ENCODE results near the gene HSD17B7. TPM values are rescaled to one million over a fixed set of nuclear protein-coding genes. Genes with fewer than 3 reads are reported as not detected.
A peak's percentile ranks its signal among the peaks of the same experiment; 100 is the strongest.
"Not testable (repeated sequence)": the region's sequence is repeated elsewhere in the genome, so short reads cannot be mapped to it uniquely, and the experiment has no call there.

Gene HSD17B7, protein sequence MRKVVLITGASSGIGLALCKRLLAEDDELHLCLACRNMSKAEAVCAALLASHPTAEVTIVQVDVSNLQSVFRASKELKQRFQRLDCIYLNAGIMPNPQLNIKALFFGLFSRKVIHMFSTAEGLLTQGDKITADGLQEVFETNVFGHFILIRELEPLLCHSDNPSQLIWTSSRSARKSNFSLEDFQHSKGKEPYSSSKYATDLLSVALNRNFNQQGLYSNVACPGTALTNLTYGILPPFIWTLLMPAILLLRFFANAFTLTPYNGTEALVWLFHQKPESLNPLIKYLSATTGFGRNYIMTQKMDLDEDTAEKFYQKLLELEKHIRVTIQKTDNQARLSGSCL
- total RNA-seq: 10 to 100 TPM; 22.5 to 23.8 TPM

DNA sequence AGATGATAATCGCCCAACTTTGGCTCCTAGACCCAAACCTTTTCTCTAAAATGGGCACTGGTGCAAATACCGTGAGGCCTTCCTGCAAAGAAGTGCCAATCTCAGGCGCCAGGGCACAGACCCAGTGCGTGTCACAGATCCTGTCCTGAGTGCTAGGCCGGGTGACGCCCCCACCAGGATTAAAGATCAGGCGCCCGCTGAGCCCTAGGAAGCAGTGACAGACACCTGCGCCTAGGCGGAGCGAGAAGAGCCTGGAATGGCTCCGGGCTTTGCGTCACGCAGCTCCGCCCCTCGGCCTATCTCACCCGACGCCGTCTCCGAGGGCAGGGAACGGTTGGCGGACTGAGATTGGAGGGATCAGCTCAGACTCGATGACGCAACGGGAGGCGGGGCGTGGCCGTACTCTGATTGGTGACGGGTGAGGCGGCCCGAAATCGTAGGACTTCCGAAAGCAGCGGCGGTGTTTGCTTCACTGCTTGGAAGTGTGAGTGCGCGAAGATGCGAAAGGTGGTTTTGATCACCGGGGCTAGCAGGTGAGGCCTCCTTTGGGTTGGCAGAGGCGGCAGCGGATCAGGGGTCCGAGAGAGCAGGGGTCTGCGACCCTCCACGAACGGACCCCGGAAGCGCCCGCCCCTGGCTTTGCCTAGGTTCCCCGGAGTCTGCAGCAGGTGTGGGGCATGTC, at the start of gene HSD17B7:
Gene HSD17B7 (plus strand): TSS at position 400 of the 682 bp plus-strand sequence. CDS start 99 bp downstream, at position 499.
- Mint-ChIP-seq H3K36me3 (ENCODE audit: low read depth) (peaks cover 11% of the 10 kb centered on the region), H3K4me3 (peak within 1 kb of the TSS; percentile 87), H3K27ac (peak within 1 kb of the TSS; percentile 98), H3K4me1 (peaks cover 12% of the 10 kb centered on the region)
- H3K9me3 Mint-ChIP-seq, POLR2A ChIA-PET, CTCF ChIA-PET, H3K27me3 Mint-ChIP-seq: not testable (repeated sequence)
- DNase-seq: peak; percentile 82

DNA sequence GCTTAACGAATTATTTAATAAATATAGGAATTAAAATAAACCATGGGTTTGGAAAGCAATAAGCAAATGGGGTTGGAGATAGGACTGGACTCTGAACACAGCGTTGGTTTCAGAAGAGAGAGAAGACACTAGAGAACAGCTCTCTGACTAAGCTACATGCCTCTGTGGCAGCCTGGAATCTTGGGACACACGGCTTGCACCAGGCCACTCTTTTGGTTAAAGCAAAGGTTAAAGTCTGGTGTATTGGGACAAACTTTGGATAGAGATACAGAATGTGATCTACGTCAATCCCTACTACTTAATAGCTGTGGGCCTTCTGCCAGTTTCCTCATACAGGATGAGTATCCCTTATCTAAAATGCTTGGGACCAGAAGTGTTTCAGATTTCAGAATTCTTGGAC, 49.7 kb upstream of the HSD17B7 start:
- Mint-ChIP-seq H3K36me3 (ENCODE audit: low read depth) (no peaks in the 10 kb centered on the region), H3K4me1 (no peaks in the 10 kb centered on the region), H3K4me3 (no peak overlapping the region), H3K27me3 (no peaks in the 10 kb centered on the region), H3K9me3 (no peaks in the 10 kb centered on the region), H3K27ac (no peak overlapping the region)
- DNase-seq: no peak
- ChIA-PET CTCF (no interaction called here), POLR2A (no interaction called here)

DNA sequence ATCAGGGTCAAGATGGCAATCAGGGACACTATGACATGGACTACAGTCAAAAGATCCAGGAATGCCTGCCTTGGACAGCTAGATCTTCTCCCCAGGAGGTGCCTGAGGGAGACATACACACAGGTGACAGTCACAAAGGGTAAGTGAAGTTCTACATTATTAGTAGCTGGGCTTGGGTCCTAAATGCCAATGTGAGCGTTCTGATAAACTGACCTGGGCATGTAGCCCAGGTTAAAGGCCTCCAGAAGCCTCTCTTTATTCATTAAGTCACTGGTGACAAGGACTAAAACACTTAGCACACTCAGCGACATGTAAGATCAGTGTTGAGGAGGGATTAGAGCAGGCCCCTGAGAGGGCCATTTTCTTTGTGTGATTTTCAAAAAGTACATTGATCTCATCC, 48.9 kb upstream of the HSD17B7 start:
- H3K4me1 Mint-ChIP-seq: no peaks in the 10 kb centered on the region
- no peaks in the 10 kb centered on the region for H3K9me3 Mint-ChIP-seq
- POLR2A ChIA-PET: no interaction called here
- no peak for DNase-seq
- no peak overlapping the region for H3K4me3 Mint-ChIP-seq
- CTCF ChIA-PET: no interaction called here
- H3K27me3 Mint-ChIP-seq: no peaks in the 10 kb centered on the region
- H3K27ac Mint-ChIP-seq: no peak overlapping the region
- no peaks in the 10 kb centered on the region for H3K36me3 Mint-ChIP-seq (ENCODE audit: low read depth)

DNA sequence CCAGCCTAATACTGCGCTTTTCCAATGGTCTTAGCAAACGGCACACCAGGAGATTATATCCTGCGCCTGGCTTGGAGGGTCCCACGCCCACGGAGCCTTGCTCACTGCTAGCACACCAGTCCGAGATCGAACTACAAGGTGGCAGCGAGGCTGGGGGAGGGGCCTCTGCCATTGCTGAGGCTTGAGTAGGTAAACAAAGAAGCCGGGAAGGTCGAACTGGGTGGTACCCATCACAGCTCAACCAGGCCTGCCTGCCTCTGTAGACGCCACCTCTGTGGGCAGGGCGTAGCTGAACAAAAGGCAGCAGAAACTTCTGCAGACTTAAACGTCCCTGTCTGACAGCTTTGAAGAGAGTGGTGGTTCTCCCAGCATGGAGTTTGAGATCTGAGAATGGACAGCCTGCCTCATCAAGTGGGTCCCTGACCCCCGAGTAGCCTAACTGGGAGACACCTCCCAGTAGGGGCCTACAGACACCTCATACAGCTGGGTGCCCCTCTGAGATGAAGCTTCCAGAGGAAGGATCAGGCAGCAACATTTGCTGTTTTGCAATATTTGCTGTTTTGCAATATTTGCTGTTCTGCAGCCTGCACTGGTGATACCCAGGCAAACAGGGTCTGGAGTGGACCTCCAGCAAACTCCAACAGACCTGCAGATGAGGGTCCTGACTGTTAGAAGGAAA, 44.1 kb upstream of the HSD17B7 start:
- H3K27me3 Mint-ChIP-seq: peaks cover 12% of the 10 kb centered on the region
- CTCF ChIA-PET; H3K4me3 Mint-ChIP-seq; H3K4me1 Mint-ChIP-seq; H3K9me3 Mint-ChIP-seq; H3K36me3 Mint-ChIP-seq (ENCODE audit: low read depth); POLR2A ChIA-PET; DNase-seq; H3K27ac Mint-ChIP-seq: not testable (repeated sequence)

DNA sequence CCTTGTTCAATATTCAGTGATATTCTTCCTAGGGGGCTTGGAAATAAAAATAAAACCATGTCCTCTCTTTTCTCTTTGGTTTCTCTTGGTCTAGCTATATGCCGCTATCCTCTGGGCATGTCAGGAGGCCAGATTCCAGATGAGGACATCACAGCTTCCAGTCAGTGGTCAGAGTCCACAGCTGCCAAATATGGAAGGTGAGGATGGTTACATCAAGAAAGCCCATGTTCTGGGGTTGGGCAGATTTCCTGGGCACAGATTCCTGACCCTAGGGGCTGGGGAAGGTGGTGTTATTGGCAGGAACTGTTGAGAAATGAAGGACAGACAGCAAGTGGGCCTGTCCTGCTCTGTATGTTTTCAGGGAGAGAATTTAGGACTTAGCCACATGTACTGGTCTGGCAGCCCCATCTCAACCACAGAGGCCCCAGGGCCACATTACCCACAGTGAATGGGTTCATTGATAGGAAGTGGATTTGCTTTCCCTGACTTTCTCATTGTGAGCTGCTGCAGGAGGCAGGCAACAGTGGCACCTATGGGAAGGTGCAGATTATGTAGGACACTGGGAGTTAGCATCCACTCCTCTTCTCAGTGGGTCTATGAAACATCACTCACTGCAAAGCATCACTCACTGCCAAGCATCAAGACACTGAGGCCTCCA, 37.4 kb upstream of the HSD17B7 start:
- ChIA-PET POLR2A (no interaction called here), CTCF (no interaction called here)
- Mint-ChIP-seq H3K9me3 (peaks cover 2% of the 10 kb centered on the region), H3K4me3 (no peak overlapping the region), H3K27me3 (peaks cover 9% of the 10 kb centered on the region), H3K27ac (no peak overlapping the region), H3K4me1 (no peaks in the 10 kb centered on the region), H3K36me3 (ENCODE audit: low read depth) (no peaks in the 10 kb centered on the region)
- no peak for DNase-seq

DNA sequence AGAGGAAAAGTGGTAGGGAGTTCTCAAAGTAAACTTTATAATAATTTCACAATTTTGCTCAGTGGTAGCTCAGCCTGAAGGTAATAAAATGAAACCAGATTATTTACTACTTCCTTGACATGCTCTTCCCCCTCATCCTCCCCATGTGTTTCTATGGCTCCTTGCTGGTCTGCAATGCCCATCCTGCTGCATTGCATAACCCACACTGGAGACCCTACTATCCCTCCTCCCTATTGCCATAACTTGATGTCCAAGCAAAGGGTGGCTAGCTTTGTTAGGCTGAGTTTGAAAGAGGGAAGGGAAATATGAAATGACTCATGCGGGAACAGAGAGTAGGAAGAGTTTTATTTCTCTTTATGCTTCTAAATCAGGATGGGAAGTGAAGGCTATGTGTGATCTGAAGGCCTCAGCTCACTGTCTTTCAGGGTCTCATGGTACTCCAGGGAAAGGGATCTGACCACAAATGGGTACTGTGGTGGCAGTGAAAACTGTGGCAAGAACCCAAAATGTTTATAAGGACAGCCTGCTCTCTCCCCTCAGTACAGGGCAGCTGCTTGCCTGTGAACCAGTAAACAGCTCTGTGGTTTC, 36.4 kb upstream of the HSD17B7 start:
- H3K9me3 Mint-ChIP-seq: peaks cover 2% of the 10 kb centered on the region

DNA sequence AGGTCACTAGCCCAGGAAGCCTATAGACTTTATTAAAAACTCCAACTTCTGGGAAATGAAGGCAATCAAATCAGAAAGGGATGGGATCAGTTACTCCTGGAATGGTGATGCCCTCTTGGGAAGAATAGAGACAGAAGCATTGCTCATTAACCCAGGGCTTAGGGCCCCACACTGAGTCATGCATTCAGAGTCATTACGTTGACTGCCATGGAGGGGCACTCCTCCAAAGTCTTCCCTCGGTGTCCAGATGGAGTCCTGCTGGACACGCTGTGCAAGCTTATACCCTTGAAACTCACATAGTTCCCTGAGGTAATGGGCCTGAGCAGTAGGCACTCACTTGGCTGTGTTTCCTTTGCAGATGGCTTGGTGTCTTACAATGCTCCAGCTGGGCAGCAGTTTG, 35.2 kb upstream of the HSD17B7 start:
- no peaks in the 10 kb centered on the region for H3K36me3 Mint-ChIP-seq (ENCODE audit: low read depth)
- POLR2A ChIA-PET: no interaction called here
- no peaks in the 10 kb centered on the region for H3K4me1 Mint-ChIP-seq
- CTCF ChIA-PET: no interaction called here
- H3K9me3 Mint-ChIP-seq: no peaks in the 10 kb centered on the region
- no peak for DNase-seq
- H3K4me3 Mint-ChIP-seq: no peak overlapping the region
- no peak overlapping the region for H3K27ac Mint-ChIP-seq
- H3K27me3 Mint-ChIP-seq: peaks cover 2% of the 10 kb centered on the region

More for the DNA sequence above, 36.4 kb upstream of the HSD17B7 start:
- ChIA-PET CTCF (no interaction called here), POLR2A (no interaction called here)
- DNase-seq: no peak
- Mint-ChIP-seq H3K27ac (no peak overlapping the region), H3K4me3 (no peak overlapping the region), H3K27me3 (peaks cover 6% of the 10 kb centered on the region), H3K4me1 (no peaks in the 10 kb centered on the region), H3K36me3 (ENCODE audit: low read depth) (no peaks in the 10 kb centered on the region)

DNA sequence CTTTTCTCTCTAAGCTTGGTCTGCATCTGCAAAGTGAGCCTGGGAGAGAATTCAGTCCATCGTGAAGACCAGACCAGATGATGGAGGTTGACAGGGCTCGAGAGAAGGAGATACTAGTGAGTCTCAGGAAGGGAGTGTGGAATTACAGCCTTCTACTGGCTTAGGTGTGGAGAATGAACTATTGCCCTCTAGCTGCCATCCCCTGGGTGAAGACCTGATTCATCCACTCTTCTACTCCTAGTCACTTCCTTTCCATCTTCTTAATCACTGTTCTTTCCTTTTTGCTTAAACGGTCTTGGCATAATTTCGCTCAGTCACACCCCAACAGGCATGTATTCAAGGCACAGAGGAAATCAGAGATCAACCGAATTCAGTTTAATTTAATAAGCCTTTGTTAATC, 34.0 kb upstream of the HSD17B7 start:
- POLR2A ChIA-PET: no interaction called here
- no peak overlapping the region for H3K27ac Mint-ChIP-seq

DNA sequence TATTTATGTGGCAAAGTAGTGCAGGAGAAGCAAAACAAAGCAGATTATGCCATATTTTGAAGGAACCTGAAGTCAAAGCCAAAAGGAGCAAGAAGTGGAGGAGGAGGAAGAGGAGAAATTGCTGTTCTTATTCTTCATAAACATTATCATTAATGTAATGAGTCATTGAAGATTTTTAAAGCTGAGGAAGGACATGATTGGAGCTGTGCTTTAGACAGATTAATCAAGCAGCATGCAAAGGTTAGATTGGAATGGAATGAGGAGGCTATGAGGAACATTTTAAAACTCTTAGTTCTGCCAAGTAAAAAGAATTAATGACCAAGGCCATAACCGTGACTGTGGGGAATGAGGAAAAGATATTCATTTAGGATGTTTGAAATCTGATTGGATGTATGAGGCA, 33.0 kb upstream of the HSD17B7 start:
- CTCF ChIA-PET: no interaction called here
- DNase-seq: no peak
- POLR2A ChIA-PET: no interaction called here
- H3K36me3 Mint-ChIP-seq (ENCODE audit: low read depth): no peaks in the 10 kb centered on the region
- no peaks in the 10 kb centered on the region for H3K9me3 Mint-ChIP-seq
- H3K27ac Mint-ChIP-seq: no peak overlapping the region
- peaks cover 2% of the 10 kb centered on the region for H3K27me3 Mint-ChIP-seq
- H3K4me3 Mint-ChIP-seq: no peak overlapping the region
- no peaks in the 10 kb centered on the region for H3K4me1 Mint-ChIP-seq

More for the DNA sequence above, 34.0 kb upstream of the HSD17B7 start:
- CTCF ChIA-PET: no interaction called here
- no peak overlapping the region for H3K4me3 Mint-ChIP-seq
- no peaks in the 10 kb centered on the region for H3K9me3 Mint-ChIP-seq
- DNase-seq: no peak
- H3K27me3 Mint-ChIP-seq: peaks cover 2% of the 10 kb centered on the region
- H3K36me3 Mint-ChIP-seq (ENCODE audit: low read depth): no peaks in the 10 kb centered on the region
- H3K4me1 Mint-ChIP-seq: no peaks in the 10 kb centered on the region

DNA sequence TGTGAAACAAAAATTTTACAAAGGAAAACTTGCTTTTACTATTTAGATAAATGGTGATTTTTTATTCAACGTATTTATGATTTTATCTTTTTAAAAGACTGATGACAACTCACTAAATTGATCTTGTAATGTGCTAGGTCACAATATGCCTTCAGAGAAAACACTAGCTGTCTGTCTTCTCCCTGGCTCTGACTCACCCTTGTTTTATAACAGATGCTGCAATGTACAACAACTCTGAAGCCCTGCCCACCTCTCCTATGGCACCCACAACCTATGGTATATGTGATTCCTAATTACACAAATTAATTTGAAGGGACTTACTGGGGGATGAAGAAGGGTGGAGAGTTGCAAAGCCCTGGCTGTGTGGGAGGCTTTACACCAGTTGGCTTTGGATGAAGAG, 24.7 kb upstream of the HSD17B7 start:
- POLR2A ChIA-PET: no interaction called here
- no peaks in the 10 kb centered on the region for H3K36me3 Mint-ChIP-seq (ENCODE audit: low read depth)

DNA sequence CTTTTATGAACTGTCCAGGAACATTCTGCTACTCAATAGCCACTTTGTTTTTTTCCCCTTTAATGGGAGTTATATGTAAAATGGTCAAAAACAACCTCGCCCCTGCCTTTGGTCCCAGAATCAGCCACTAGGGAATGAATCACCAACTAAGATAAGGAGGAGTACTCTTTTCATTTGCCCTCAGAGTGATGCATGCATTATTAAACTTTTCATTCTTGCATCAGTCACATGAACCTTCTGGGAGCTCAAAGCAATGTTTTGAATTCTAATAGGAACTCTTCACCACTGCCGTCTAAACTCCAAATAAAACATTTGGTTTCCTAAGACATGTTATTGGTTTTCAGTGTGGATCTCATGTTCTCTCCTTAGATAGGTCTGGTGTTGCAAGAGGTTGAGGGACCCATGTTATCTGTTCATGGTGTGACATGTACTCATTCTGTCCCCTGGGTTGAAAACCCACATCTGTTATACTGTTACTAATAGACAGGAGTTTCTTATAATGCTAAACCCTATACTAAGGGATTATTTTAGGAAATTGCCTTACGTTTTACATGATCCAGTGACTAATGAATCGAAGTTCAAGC, 17.8 kb upstream of the HSD17B7 start:
- peaks cover 2% of the 10 kb centered on the region for H3K27me3 Mint-ChIP-seq
- ChIA-PET POLR2A (no interaction called here), CTCF (no interaction called here)
- no peaks in the 10 kb centered on the region for H3K9me3 Mint-ChIP-seq
- H3K4me1 Mint-ChIP-seq: no peaks in the 10 kb centered on the region
- no peak for DNase-seq
- no peaks in the 10 kb centered on the region for H3K36me3 Mint-ChIP-seq (ENCODE audit: low read depth)
- no peak overlapping the region for H3K27ac Mint-ChIP-seq
- H3K4me3 Mint-ChIP-seq: no peak overlapping the region

More for the DNA sequence above, 24.7 kb upstream of the HSD17B7 start:
- no peak for DNase-seq
- peaks cover 8% of the 10 kb centered on the region for H3K27me3 Mint-ChIP-seq
- CTCF ChIA-PET: no interaction called here
- H3K4me1 Mint-ChIP-seq: no peaks in the 10 kb centered on the region
- no peak overlapping the region for H3K4me3 Mint-ChIP-seq
- no peak overlapping the region for H3K27ac Mint-ChIP-seq
- H3K9me3 Mint-ChIP-seq: no peaks in the 10 kb centered on the region

DNA sequence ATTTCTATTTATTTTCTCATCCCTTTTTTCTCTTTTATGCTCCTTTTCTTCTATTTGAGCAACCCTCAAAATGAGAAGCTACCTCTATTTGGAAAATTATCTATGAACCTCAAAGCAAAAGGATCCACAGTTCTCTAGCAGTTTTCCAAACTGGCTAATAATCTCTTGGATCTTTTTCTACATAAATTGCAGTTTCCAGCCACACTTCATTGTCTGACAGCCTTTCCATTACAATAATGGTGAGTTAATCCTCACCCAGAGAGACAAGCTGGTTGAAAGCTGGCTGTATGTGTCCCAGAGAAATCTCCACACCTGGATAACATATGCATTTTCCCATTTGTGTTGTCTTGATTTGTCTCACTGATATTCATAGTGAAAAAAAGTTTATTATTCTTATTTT, 16.5 kb upstream of the HSD17B7 start:
- H3K9me3 Mint-ChIP-seq: no peaks in the 10 kb centered on the region
- H3K27ac Mint-ChIP-seq: no peak overlapping the region
- POLR2A ChIA-PET: no interaction called here

DNA sequence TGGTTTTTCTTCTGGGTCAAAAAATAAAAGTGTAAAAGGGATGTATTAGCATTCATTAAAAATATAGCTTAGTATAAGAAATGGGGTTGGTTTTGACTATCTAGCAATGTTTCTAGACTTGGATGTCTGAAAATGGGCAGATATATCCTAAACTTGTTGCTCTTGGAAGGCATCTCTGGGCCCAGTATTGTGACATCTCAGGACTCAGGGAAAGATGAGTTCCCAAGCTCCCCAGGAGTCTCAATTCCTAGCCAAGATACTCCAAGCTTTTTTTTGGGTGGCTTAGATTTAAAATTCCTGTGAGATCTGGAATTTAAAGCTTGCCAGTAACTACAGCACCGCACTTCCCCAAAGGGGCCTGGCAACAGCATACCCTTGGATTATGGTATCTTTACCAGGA, 11.5 kb upstream of the HSD17B7 start:
- H3K4me3 Mint-ChIP-seq: no peak overlapping the region
- H3K27me3 Mint-ChIP-seq: peaks cover 20% of the 10 kb centered on the region
- no peak for DNase-seq
- H3K27ac Mint-ChIP-seq: no peak overlapping the region
- H3K9me3 Mint-ChIP-seq: no peaks in the 10 kb centered on the region
- ChIA-PET POLR2A (no interaction called here), CTCF (no interaction called here)
- H3K4me1 Mint-ChIP-seq: no peaks in the 10 kb centered on the region
- H3K36me3 Mint-ChIP-seq (ENCODE audit: low read depth): no peaks in the 10 kb centered on the region

More for the DNA sequence above, 16.5 kb upstream of the HSD17B7 start:
- DNase-seq: no peak
- no peaks in the 10 kb centered on the region for H3K4me1 Mint-ChIP-seq
- H3K36me3 Mint-ChIP-seq (ENCODE audit: low read depth): no peaks in the 10 kb centered on the region
- CTCF ChIA-PET: no interaction called here
- H3K27me3 Mint-ChIP-seq: peaks cover 2% of the 10 kb centered on the region
- no peak overlapping the region for H3K4me3 Mint-ChIP-seq

All from activated CD4-positive, alpha-beta T cell treated with anti-CD3 and anti-CD28 coated beads, Interleukin-2, amount 10 ng/mL, durations not matched to agents 7 days and 5 days (primary cell).